ENCODE data around the gene VAPB.

- TF ChIP-seq EZH2 (IDR thresholded peaks at IDR 0.05; ENCODE audit: insufficient read depth, poor library complexity, severe bottlenecking) (no peak), EZH2phosphoT487 (IDR thresholded peaks at IDR 0.05; ENCODE audit: insufficient read depth, low read depth) (no peak)
Observed at GRCh38 chr20:58446960-58447265, 57.9 kb downstream of the VAPB start.

All from GM23248 (cell line).